Epithelial cell of proximal tubule (primary cell): ENCODE results near the gene TM2D1. TPM values are rescaled to one million over a fixed set of nuclear protein-coding genes. Genes with fewer than 3 reads are reported as not detected.

Experiments used
- total RNA-seq: library from RNA; depleted of rRNA; stranded (reverse); fragments of >200 nt; gene quantifications from 2 replicates; pipeline ENCODE4 v1.2.3, GENCODE V29; 2015

Gene TM2D1
- total RNA-seq, 1 donor from 2014 or later, result 59.5 TPM

Other genes starting within 250 kb of the TM2D1 start
- 13.9 and 42.1 TPM in 2 replicates for gene PATJ, start 17.3 kb upstream of the TM2D1 start, total RNA-seq